H1 (cell line): ENCODE data around the gene FHOD1. TPM values are rescaled to one million over a fixed set of nuclear protein-coding genes. Genes with fewer than 3 reads are reported as not detected.

Experiments used
- CTCF ChIA-PET: fragments of 300-600 bp; sonication (Branson Sonifier 250); formaldehyde crosslinking; loops from one replicate; lab custom pipeline; 2021; ENCODE audit not compliant: partially characterized antibody; lab: Charles Lee
- POLR2A ChIA-PET: fragments of 300-600 bp; sonication (Branson Sonifier 250); formaldehyde crosslinking; loops from one replicate; lab custom pipeline; 2021; ENCODE audit warnings: inconsistent platforms; ENCODE audit not compliant: partially characterized antibody; lab: Charles Lee
- DNase-seq, 2 experiments: peaks; one replicate each; pipeline versions ENCODE4 v3.0.0 to v3.0.0-alpha.2; 2010 to 2022; ENCODE audit warnings: low spot score in 2 of 2, low read depth in 1 of 2, mixed read lengths in 1 of 2
- FAIRE-seq: peaks from 2 replicates; lab custom pipeline; 2011; peaks lifted over from hg19 to GRCh38; lab: Jason Lieb, UNC
- H2AFZ ChIP-seq: 2 replicates; pipeline ENCODE4 v1.8.1; 2012; ENCODE audit warnings: low read length, inconsistent platforms
- H2AK5ac ChIP-seq: 2 replicates; pipeline ENCODE4 v1.6.1; 2013; ENCODE audit warnings: low read depth, low read length
- H2BK120ac ChIP-seq: replicated peaks from 2 replicates; pipeline ENCODE3; 2013; ENCODE audit warnings: low read depth, low read length, inconsistent platforms
- H2BK12ac ChIP-seq: 2 replicates; pipeline ENCODE4 v1.6.1; 2013; ENCODE audit warnings: low read depth, low read length
- H2BK15ac ChIP-seq: 2 replicates; pipeline ENCODE4 v1.6.1; 2013; ENCODE audit warnings: low read length
- H2BK20ac ChIP-seq: 2 replicates; pipeline ENCODE4 v1.6.1; 2013; ENCODE audit warnings: low read length
- H2BK5ac ChIP-seq: 2 replicates; pipeline ENCODE4 v1.6.1; 2013; ENCODE audit warnings: low read depth, low read length
- H3K14ac ChIP-seq: 2 replicates; pipeline ENCODE4 v1.6.1; 2013; ENCODE audit warnings: inconsistent platforms; ENCODE audit not compliant: insufficient read length
- H3K18ac ChIP-seq: 2 replicates; pipeline ENCODE4 v1.6.1; 2013; ENCODE audit warnings: low read length; ENCODE audit errors: extremely low read depth
- H3K23ac ChIP-seq: 2 replicates; pipeline ENCODE4 v1.6.1; 2013; ENCODE audit warnings: inconsistent platforms; ENCODE audit not compliant: insufficient read length
- H3K23me2 ChIP-seq: 2 replicates; pipeline ENCODE4 v1.6.1; 2013; ENCODE audit warnings: low read depth, low read length
- H3K27ac ChIP-seq: 2 replicates; pipeline ENCODE4 v1.6.1; 2011; ENCODE audit warnings: low read depth, low read length, inconsistent platforms
- H3K27me3 ChIP-seq, 4 experiments: replicated peaks in 1 of 4; 1 replicate in 1 of 4; 2 replicates in 3 of 4; pipeline versions ENCODE4 v1.6.1 to v1.8.1; 2011 to 2013; ENCODE audit warnings: low read length in 3 of 4, mild to moderate bottlenecking in 3 of 4, inconsistent platforms in 2 of 4, mixed read lengths in 2 of 4, moderate library complexity in 1 of 4; ENCODE audit not compliant: control insufficient read depth in 3 of 4, insufficient read depth in 3 of 4; ENCODE audit errors: extremely low read depth in 1 of 4
- H3K36me3 ChIP-seq, 4 experiments: 2 replicates each; pipeline versions ENCODE4 v1.6.1 to v1.8.1; 2011 to 2013; ENCODE audit warnings: mild to moderate bottlenecking in 4 of 4, low read length in 3 of 4, moderate library complexity in 2 of 4, control low read depth in 1 of 4, inconsistent platforms in 1 of 4; ENCODE audit not compliant: insufficient read depth in 4 of 4, control insufficient read depth in 2 of 4
- H3K4ac ChIP-seq: replicated peaks from 2 replicates; pipeline ENCODE3; 2013; ENCODE audit warnings: low read length, low read depth, mixed read lengths, inconsistent platforms; ENCODE audit not compliant: insufficient read length
- H3K4me1 ChIP-seq, 4 experiments: replicated peaks in 1 of 4; 1 replicate in 1 of 4; 2 replicates in 3 of 4; pipeline versions ENCODE4 v1.6.1 to v1.8.1; 2011 to 2013; ENCODE audit warnings: low read length in 3 of 4, inconsistent platforms in 2 of 4, mixed read lengths in 1 of 4; ENCODE audit not compliant: insufficient read depth in 4 of 4, control insufficient read depth in 3 of 4
- H3K4me2 ChIP-seq, 2 experiments: 2 replicates each; pipeline versions ENCODE4 v1.6.1 to v1.8.1; 2011 to 2013; ENCODE audit warnings: low read depth in 2 of 2, low read length in 2 of 2, control low read depth in 1 of 2, inconsistent platforms in 1 of 2, mild to moderate bottlenecking in 1 of 2; ENCODE audit not compliant: insufficient read depth in 1 of 2
- H3K4me3 ChIP-seq, 4 experiments: fragments of 200-600, 300-600 bp in 1 of 4; sonication (generic), shearing (Covaris generic), sonication (Bioruptor Twin) in 1 of 4; 2 replicates each; pipeline versions ENCODE4 v1.5.1 to v1.8.1; 2011 to 2016; ENCODE audit warnings: low read length in 4 of 4, low read depth in 3 of 4, control low read depth in 2 of 4, inconsistent platforms in 2 of 4, mild to moderate bottlenecking in 2 of 4, mixed read lengths in 1 of 4, moderate library complexity in 1 of 4; ENCODE audit not compliant: insufficient read depth in 2 of 4; ENCODE audit errors: extremely low read depth in 1 of 4
- H3K56ac ChIP-seq: replicated peaks from 2 replicates; pipeline ENCODE3; 2013; ENCODE audit warnings: low read depth, mild to moderate bottlenecking, mixed read lengths, low read length, inconsistent platforms; ENCODE audit not compliant: insufficient read length
- H3K79me1 ChIP-seq: 2 replicates; pipeline ENCODE4 v1.6.1; 2013; ENCODE audit warnings: low read depth, low read length, control low read depth
- H3K79me2 ChIP-seq, 2 experiments: 2 replicates each; pipeline versions ENCODE4 v1.6.1 to v1.8.1; 2012 to 2013; ENCODE audit warnings: low read length in 2 of 2, mild to moderate bottlenecking in 2 of 2, inconsistent platforms in 1 of 2; ENCODE audit not compliant: insufficient read depth in 2 of 2, control insufficient read depth in 1 of 2
- H3K9ac ChIP-seq, 4 experiments: replicated peaks in 1 of 4; 1 replicate in 1 of 4; 2 replicates in 3 of 4; pipeline versions ENCODE4 v1.6.1 to v1.8.1; 2011 to 2013; ENCODE audit warnings: low read depth in 3 of 4, low read length in 3 of 4, control low read depth in 2 of 4, mild to moderate bottlenecking in 2 of 4, moderate library complexity in 2 of 4, inconsistent platforms in 1 of 4; ENCODE audit errors: extremely low read depth in 1 of 4
- H3K9me3 ChIP-seq, 2 experiments: 2 replicates each; pipeline versions ENCODE4 v1.6.1 to v1.8.1; 2012 to 2013; ENCODE audit warnings: mild to moderate bottlenecking in 2 of 2, moderate library complexity in 2 of 2, control low read depth in 1 of 2, inconsistent platforms in 1 of 2, low read depth in 1 of 2, low read length in 1 of 2, mixed read lengths in 1 of 2; ENCODE audit not compliant: insufficient read depth in 2 of 2
- H4K20me1 ChIP-seq, 2 experiments: replicated peaks in 1 of 2; 2 replicates each; pipeline versions ENCODE3 to v1.8.1; 2011 to 2013; ENCODE audit warnings: inconsistent platforms in 2 of 2, low read length in 2 of 2, mild to moderate bottlenecking in 1 of 2; ENCODE audit not compliant: insufficient read depth in 2 of 2, control insufficient read depth in 1 of 2
- H4K5ac ChIP-seq: 2 replicates; pipeline ENCODE4 v1.6.1; 2013; ENCODE audit warnings: low read length, low read depth, mixed read lengths, inconsistent platforms; ENCODE audit not compliant: insufficient read length
- H4K8ac ChIP-seq: 2 replicates; pipeline ENCODE4 v1.8.0; 2013; ENCODE audit warnings: mild to moderate bottlenecking, moderate library complexity, low read length, inconsistent platforms; ENCODE audit not compliant: insufficient read depth; ENCODE audit errors: extremely low read depth
- H4K91ac ChIP-seq: replicated peaks from 2 replicates; pipeline ENCODE3; 2013; ENCODE audit warnings: low read length, mixed read lengths, inconsistent platforms; ENCODE audit not compliant: insufficient read length
- ASH2L ChIP-seq: fragments of 200-600, 300-600 bp; sonication (generic); IDR thresholded peaks from one replicate; pipeline ENCODE4 v1.7.1; 2017; ENCODE audit warnings: low read length
- BACH1 ChIP-seq: IDR thresholded peaks from 2 replicates; pipeline ENCODE4 v1.6.1; 2012; ENCODE audit warnings: low read length, improper control_type of control experiment
- CHD1 ChIP-seq: IDR thresholded peaks from 2 replicates; pipeline ENCODE4 v1.6.1; 2012; ENCODE audit warnings: low read depth, low read length, improper control_type of control experiment
- CTCF ChIP-seq, 3 experiments: IDR thresholded peaks; 1 replicate in 2 of 3; 2 replicates in 1 of 3; pipeline versions ENCODE4 v1.5.1 to v1.6.1; 2011; ENCODE audit warnings: low read length in 3 of 3, mild to moderate bottlenecking in 3 of 3, inconsistent platforms in 2 of 3, low read depth in 1 of 3, moderate library complexity in 1 of 3; ENCODE audit not compliant: insufficient read depth in 1 of 3; ENCODE audit errors: control extremely low read depth in 1 of 3
- JUND ChIP-seq: IDR thresholded peaks from 2 replicates; pipeline ENCODE4 v1.6.1; 2011; ENCODE audit warnings: mild to moderate bottlenecking, improper control_type of control experiment, low read length
- MAFK ChIP-seq: IDR thresholded peaks from 2 replicates; pipeline ENCODE4 v1.6.1; 2012; ENCODE audit warnings: low read depth, mild to moderate bottlenecking, improper control_type of control experiment, low read length
- RAD21 ChIP-seq, 2 experiments: IDR thresholded peaks in 1 of 2; conservative IDR thresholded peaks in 1 of 2; 2 replicates each; pipeline ENCODE4 v1.6.1; 2011; ENCODE audit warnings: low read depth in 2 of 2, low read length in 2 of 2, improper control_type of control experiment in 1 of 2, inconsistent platforms in 1 of 2, mild to moderate bottlenecking in 1 of 2, moderate library complexity in 1 of 2
- ZNF274 ChIP-seq: IDR thresholded peaks from 2 replicates; pipeline ENCODE4 v1.7.0; 2012; ENCODE audit warnings: low read length, borderline replicate concordance; ENCODE audit errors: extremely low read depth
- WGBS, 2 experiments: shearing (Covaris generic) in 1 of 2; methylation state at CpG; one replicate each; pipeline versions ENCODE4 v1.1.6 to v1.1.7; 2013 to 2015; ENCODE audit warnings: low lambda C conversion rate in 2 of 2, mixed read lengths in 2 of 2, inconsistent platforms in 1 of 2, low coverage in 1 of 2, missing lambda C conversion rate in 1 of 2; ENCODE audit not compliant: insufficient replicate concordance in 2 of 2, insufficient coverage in 1 of 2, insufficient read length in 1 of 2; ENCODE audit errors: extremely low coverage in 1 of 2, missing lambda C conversion rate in 1 of 2; 5-methylcytosine and 5-hydroxymethylcytosine counted together
- polyA plus RNA-seq, 7 experiments: library from polyadenylated mRNA; depleted of rRNA in 3 of 7; stranded (reverse) in 5 of 7; unstranded in 2 of 7; fragments of >200 nt in 5 of 7; fragments of 200-250 nt in 2 of 7; gene quantifications; 1 replicate in 5 of 7; 2 replicates in 1 of 7; 4 replicates in 1 of 7; pipeline versions ENCODE4 v1.2.1 to v1.2.3, GENCODE V29; 2011 to 2013; ENCODE audit warnings: missing spikeins in 2 of 7, mixed read lengths in 2 of 7
- total RNA-seq: library from RNA; stranded (reverse); fragmentation: NEBNext Ultra II Directional; extraction: Animal tissue kit (Norgen Biotek cat#: 25700); gene quantifications from 2 replicates; pipeline ENCODE4 v1.2.1, GENCODE V29; 2021

The FHOD1 gene
- total and polyA plus RNA-seq, 2 of the 8 experiments (the other 6 are each of a cell fraction or from before 2014, with no cell fraction given), result 31.3 to 60.7 TPM

- H4K5ac ChIP-seq, result no peak overlapping the region
- H2AFZ ChIP-seq, result no peak overlapping the region
- no peak for FAIRE-seq
- H3K27me3 ChIP-seq, result no peaks in the 10 kb centered on the region; a peak in 1 of 7 replicates
- WGBS, 2 experiments, result 82% methylated on average over 4 of the region's 4 CpGs; no CpG with 5 or more reads in 1 of the 2 experiments
- H3K9me3 ChIP-seq, result no peaks in the 10 kb centered on the region
- H3K4ac ChIP-seq, result no peak overlapping the region
- H2AK5ac ChIP-seq, result no peak overlapping the region
- no peak overlapping the region for H2BK5ac ChIP-seq
- H3K18ac ChIP-seq, result no peak overlapping the region
- no peaks in the 10 kb centered on the region; a peak in 1 of 7 replicates for H3K4me1 ChIP-seq
- no peak overlapping the region for H4K91ac ChIP-seq
- no peaks in the 10 kb centered on the region for H3K36me3 ChIP-seq
- H2BK120ac ChIP-seq, result no peak overlapping the region
- POLR2A ChIA-PET, result interaction anchor here (0.9 to 1.7 kb wide), 4 partner anchors 11 to 13 kb away, joined by 3 to 4 read pairs (median 4); partner anchors contain the start of gene FHOD1
- H3K56ac ChIP-seq, result no peak overlapping the region
- H3K9ac ChIP-seq, result no peak overlapping the region
- H3K4me2 ChIP-seq, result no peak overlapping the region
- no peaks in the 10 kb centered on the region for H3K79me1 ChIP-seq
- no peak overlapping the region for H2BK20ac ChIP-seq
- H3K14ac ChIP-seq, result no peak overlapping the region
- no peak overlapping the region for H3K27ac ChIP-seq
- no peak overlapping the region for H3K23ac ChIP-seq
- H4K8ac ChIP-seq, result no peak overlapping the region
- H3K23me2 ChIP-seq, result no peaks in the 10 kb centered on the region
- no peak for DNase-seq
- H2BK15ac ChIP-seq, result no peak overlapping the region
- H3K4me3 ChIP-seq, result no peak overlapping the region
- no peaks in the 10 kb centered on the region for H3K79me2 ChIP-seq
- H4K20me1 ChIP-seq, result peaks cover 0 to 6% of the 10 kb centered on the region in 2 experiments
- H2BK12ac ChIP-seq, result no peak overlapping the region
- CTCF ChIA-PET, result interaction anchor here (0.6 to 14.4 kb wide), 39 partner anchors 8 to 306 kb away, joined by 3 to 217 read pairs (median 4); partner anchors contain the start of genes FHOD1, KCTD19, LRRC36 and SLC9A5
- peak; percentile 69 to 79 for TF ChIP-seq RAD21 (IDR thresholded peaks at IDR 0.05 in 1 of 2, conservative IDR thresholded peaks at IDR 0.05 in 1 of 2; ENCODE audit: low read depth in 2 of 2, low read length in 2 of 2)
- TF ChIP-seq JUND, result no peak
- TF ChIP-seq ZNF274, result no peak
- peak; percentile 26; the same call in 1 of the 2 replicates for TF ChIP-seq MAFK
- no peak for TF ChIP-seq CHD1
- peak; percentile 64 for TF ChIP-seq BACH1
- TF ChIP-seq CTCF (IDR thresholded peaks at IDR 0.05; ENCODE audit: control extremely low read depth in 1 of 3, insufficient read depth in 1 of 3, low read depth in 1 of 3, low read length in 3 of 3), result peak; percentile 55 to 71 (median 68)
- TF ChIP-seq ASH2L, result no peak
These were observed 13.3 kb upstream of the FHOD1 start for GRCh38 chr16:67260426-67261063.
